Keratinocyte (primary cell): Measurements from ENCODE around the gene IL3. TPM values are rescaled to one million over a fixed set of nuclear protein-coding genes. Genes with fewer than 3 reads are reported as not detected.

ENCODE experiments used
- DNase-seq: peaks from one replicate; pipeline ENCODE4 v3.0.0-alpha.2; 2011; ENCODE audit warnings: low read depth, missing footprints, low spot score
- FAIRE-seq: peaks from 2 replicates; lab custom pipeline; 2011; peaks lifted over from hg19 to GRCh38; lab: Jason Lieb, UNC
- H2AFZ ChIP-seq: 2 replicates; pipeline ENCODE4 v1.6.0; 2012; ENCODE audit warnings: low read length, control low read depth, inconsistent platforms; ENCODE audit not compliant: control insufficient read depth
- H3K27ac ChIP-seq: 2 replicates; pipeline ENCODE4 v1.5.1; 2011; ENCODE audit warnings: low read length; ENCODE audit not compliant: control insufficient read depth, insufficient read depth
- H3K27me3 ChIP-seq: 3 replicates; pipeline ENCODE4 v1.6.0; 2011; ENCODE audit warnings: low read length; ENCODE audit not compliant: control insufficient read depth, insufficient read depth; ENCODE audit errors: extremely low read depth
- H3K36me3 ChIP-seq, 2 experiments: 2 replicates in 1 of 2; 3 replicates in 1 of 2; pipeline ENCODE4 v1.5.1; 2011; ENCODE audit warnings: low read length in 2 of 2, mild to moderate bottlenecking in 1 of 2; ENCODE audit not compliant: control insufficient read depth in 2 of 2, insufficient read depth in 2 of 2; ENCODE audit errors: extremely low read depth in 1 of 2
- H3K4me1 ChIP-seq: 3 replicates; pipeline ENCODE4 v1.5.1; 2011; ENCODE audit warnings: low read length; ENCODE audit not compliant: control insufficient read depth, insufficient read depth; ENCODE audit errors: extremely low read depth
- H3K4me2 ChIP-seq: 3 replicates; pipeline ENCODE4 v1.6.0; 2011; ENCODE audit warnings: low read depth, low read length; ENCODE audit not compliant: control insufficient read depth, insufficient read depth; ENCODE audit errors: extremely low read depth
- H3K4me3 ChIP-seq, 3 experiments: fragments of 200-600 bp in 1 of 3; sonication (generic) in 1 of 3; 2 replicates in 2 of 3; 3 replicates in 1 of 3; pipeline ENCODE4 v1.5.1; 2011 to 2016; ENCODE audit warnings: low read length in 3 of 3, mild to moderate bottlenecking in 3 of 3, control low read depth in 2 of 3, inconsistent platforms in 1 of 3, low read depth in 1 of 3, mixed read lengths in 1 of 3, mixed run types in 1 of 3, moderate library complexity in 1 of 3; ENCODE audit not compliant: control insufficient read depth in 2 of 3, insufficient read depth in 2 of 3; ENCODE audit errors: extremely low read depth in 1 of 3
- H3K79me2 ChIP-seq: 2 replicates; pipeline ENCODE4 v1.6.0; 2012; ENCODE audit warnings: low read length; ENCODE audit not compliant: control insufficient read depth, insufficient read depth
- H3K9ac ChIP-seq: 3 replicates; pipeline ENCODE4 v1.6.0; 2011; ENCODE audit warnings: low read length; ENCODE audit not compliant: control insufficient read depth, insufficient read depth; ENCODE audit errors: extremely low read depth
- H3K9me1 ChIP-seq: 3 replicates; pipeline ENCODE4 v1.6.0; 2011; ENCODE audit warnings: low read length; ENCODE audit not compliant: control insufficient read depth, insufficient read depth; ENCODE audit errors: extremely low read depth
- H3K9me3 ChIP-seq: 2 replicates; pipeline ENCODE4 v1.5.1; 2012; ENCODE audit warnings: low read depth, low read length; ENCODE audit not compliant: control insufficient read depth
- H4K20me1 ChIP-seq: 3 replicates; pipeline ENCODE4 v1.6.0; 2011; ENCODE audit warnings: low read length; ENCODE audit not compliant: control insufficient read depth, insufficient read depth; ENCODE audit errors: extremely low read depth
- CTCF ChIP-seq, 3 experiments: IDR thresholded peaks in 1 of 3; conservative IDR thresholded peaks in 1 of 3; optimal IDR thresholded peaks in 1 of 3; 2 replicates in 2 of 3; 3 replicates in 1 of 3; pipeline versions ENCODE3 to v1.5.1; 2011; ENCODE audit warnings: low read length in 3 of 3, mild to moderate bottlenecking in 3 of 3, moderate library complexity in 2 of 3, control low read depth in 1 of 3, inconsistent platforms in 1 of 3; ENCODE audit not compliant: insufficient read depth in 2 of 3; ENCODE audit errors: extremely low read depth in 1 of 3
- EZH2 ChIP-seq: IDR thresholded peaks from one replicate; pipeline ENCODE4 v1.6.1; 2012; ENCODE audit warnings: inconsistent platforms, mild to moderate bottlenecking, low read length, moderate library complexity
- dilution Hi-C: fragments of 300-500 bp; cut with MboI; formaldehyde crosslinking; loops from one replicate; pipeline ENCODE4 v1.7.0; 2020; ENCODE audit warnings: low sequenced_read_pairs; ENCODE audit not compliant: extremely low pct_ligation_motif_present
- polyA plus RNA-seq, 5 experiments: library from polyadenylated mRNA; depleted of rRNA in 3 of 5; stranded (reverse) in 3 of 5; stranded (forward) in 1 of 5; unstranded in 1 of 5; fragments of >200 nt; gene quantifications; 1 replicate in 1 of 5; 2 replicates in 3 of 5; 3 replicates in 1 of 5; pipeline versions ENCODE4 v1.2.1 to v1.2.3, GENCODE V29; 2011 to 2012; ENCODE audit warnings: missing spikeins in 2 of 5, low read depth in 1 of 5, low replicate concordance in 1 of 5

Gene IL3
- polyA plus RNA-seq, 1 donor (not counting 4 experiments of a cell fraction or from before 2014, with no cell fraction given): not detected

- peaks cover 35% of the 10 kb centered on the region for H3K4me1 ChIP-seq
- no peak for FAIRE-seq
- dilution Hi-C loops: no loop called here
- TF ChIP-seq EZH2 (no peak), CTCF (optimal IDR thresholded peaks at IDR 0.05 in 1 of 3, IDR thresholded peaks at IDR 0.05 in 1 of 3, conservative IDR thresholded peaks at IDR 0.05 in 1 of 3; ENCODE audit: extremely low read depth in 1 of 3, insufficient read depth in 2 of 3, low read length in 3 of 3) (no peak)
- H3K79me2 ChIP-seq: no peaks in the 10 kb centered on the region
- H3K9me1 ChIP-seq: no peaks in the 10 kb centered on the region
- no peak overlapping the region for H3K4me3 ChIP-seq
- no peak for DNase-seq
- H3K27ac ChIP-seq: no peak overlapping the region
- H3K9ac ChIP-seq: no peak overlapping the region
- H2AFZ ChIP-seq: no peak overlapping the region
- no peak overlapping the region for H3K4me2 ChIP-seq
- no peaks in the 10 kb centered on the region for H3K9me3 ChIP-seq
- no peaks in the 10 kb centered on the region for H4K20me1 ChIP-seq
- peaks cover 0 to 2% of the 10 kb centered on the region in 2 experiments for H3K36me3 ChIP-seq
- peaks cover 13% of the 10 kb centered on the region for H3K27me3 ChIP-seq
Observed at GRCh38 chr5:132070460-132071337, 10.2 kb downstream of the IL3 start.

GRCh38 chr5:132071338-132071707, 10.9 kb downstream of the IL3 start:
- DNase-seq: no peak
- Histone ChIP-seq H3K79me2 (no peaks in the 10 kb centered on the region), H4K20me1 (no peaks in the 10 kb centered on the region), H3K4me3 (no peak overlapping the region), H3K4me2 (no peak overlapping the region), H3K4me1 (peaks cover 35% of the 10 kb centered on the region), H3K9ac (no peak overlapping the region), H3K27ac (no peak overlapping the region), H2AFZ (no peak overlapping the region), H3K27me3 (peaks cover 13% of the 10 kb centered on the region), H3K9me3 (no peaks in the 10 kb centered on the region), H3K36me3 (peaks cover 0 to 2% of the 10 kb centered on the region in 2 experiments), H3K9me1 (no peaks in the 10 kb centered on the region)
- FAIRE-seq: no peak
- TF ChIP-seq EZH2 (no peak), CTCF (optimal IDR thresholded peaks at IDR 0.05 in 1 of 3, IDR thresholded peaks at IDR 0.05 in 1 of 3, conservative IDR thresholded peaks at IDR 0.05 in 1 of 3; ENCODE audit: extremely low read depth in 1 of 3, insufficient read depth in 2 of 3, low read length in 3 of 3) (no peak)
- dilution Hi-C loops: no loop called here
